GM12892 (cell line): ENCODE measurements around the gene VPS29.

Experiments
- POLR2A ChIP-seq: IDR thresholded peaks from 2 replicates; pipeline ENCODE4 v1.6.1; 2011; ENCODE audit warnings: low read depth, low read length, control low read depth
- POLR2AphosphoS5 ChIP-seq: IDR thresholded peaks from 2 replicates; pipeline ENCODE4 v1.6.1; 2011; ENCODE audit warnings: low read depth, low read length, control low read depth

DNA sequence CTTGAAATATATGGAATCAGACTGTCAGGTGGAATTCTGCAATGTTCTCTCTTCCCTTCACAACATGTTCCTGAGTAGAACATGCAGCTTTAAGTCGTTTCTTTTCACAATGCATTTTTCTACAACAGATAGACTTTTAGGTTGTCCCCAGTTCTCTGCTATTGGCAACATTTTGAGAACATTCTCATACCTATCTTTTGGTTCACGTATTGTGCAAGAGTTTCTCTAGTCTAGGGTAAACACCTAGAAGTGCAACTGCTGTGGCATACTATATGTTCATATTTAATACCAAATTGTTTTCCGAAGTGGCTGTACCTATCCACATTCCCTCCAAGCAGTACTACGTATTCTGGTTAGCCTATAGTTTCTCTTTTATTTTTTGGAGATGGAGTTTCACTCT is 49.1 kb upstream of the VPS29 start:
- TF ChIP-seq POLR2A (no peak), POLR2AphosphoS5 (no peak)
